HG02798 (cell line): ENCODE data around the gene EEF1AKMT3.

Source experiments
- ATAC-seq: cut with Tn5 transposase; IDR thresholded peaks from one replicate; pipeline ENCODE4 v1.9.1; 2021; ENCODE audit warnings: mild to moderate bottlenecking; ENCODE audit not compliant: unreplicated experiment, poor library complexity

Gene EEF1AKMT3

GRCh38 chr12:57749061-57749460 is 23.4 kb upstream of the EEF1AKMT3 start:
- ATAC-seq: no peak

GRCh38 chr12:57750561-57751431 is 21.6 kb upstream of the EEF1AKMT3 start:
- no peak for ATAC-seq

DNA sequence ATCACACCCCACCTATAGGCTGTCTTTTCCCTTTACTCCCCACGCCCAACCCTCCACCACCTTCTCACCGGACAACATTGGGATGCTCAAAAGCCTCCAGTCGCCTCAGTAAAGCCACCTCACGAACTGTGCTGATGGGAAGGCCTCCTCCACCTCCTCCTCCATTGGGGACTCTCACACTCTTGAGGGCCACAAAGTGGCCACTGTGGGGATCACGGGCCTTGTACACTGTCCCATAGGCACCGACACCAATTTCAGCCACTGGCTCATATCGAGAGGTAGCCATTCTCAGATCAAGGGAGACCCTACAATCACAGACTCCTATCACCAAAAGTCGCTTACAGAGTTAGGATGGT is 21.0 kb upstream of the EEF1AKMT3 start:
- no peak for ATAC-seq

DNA sequence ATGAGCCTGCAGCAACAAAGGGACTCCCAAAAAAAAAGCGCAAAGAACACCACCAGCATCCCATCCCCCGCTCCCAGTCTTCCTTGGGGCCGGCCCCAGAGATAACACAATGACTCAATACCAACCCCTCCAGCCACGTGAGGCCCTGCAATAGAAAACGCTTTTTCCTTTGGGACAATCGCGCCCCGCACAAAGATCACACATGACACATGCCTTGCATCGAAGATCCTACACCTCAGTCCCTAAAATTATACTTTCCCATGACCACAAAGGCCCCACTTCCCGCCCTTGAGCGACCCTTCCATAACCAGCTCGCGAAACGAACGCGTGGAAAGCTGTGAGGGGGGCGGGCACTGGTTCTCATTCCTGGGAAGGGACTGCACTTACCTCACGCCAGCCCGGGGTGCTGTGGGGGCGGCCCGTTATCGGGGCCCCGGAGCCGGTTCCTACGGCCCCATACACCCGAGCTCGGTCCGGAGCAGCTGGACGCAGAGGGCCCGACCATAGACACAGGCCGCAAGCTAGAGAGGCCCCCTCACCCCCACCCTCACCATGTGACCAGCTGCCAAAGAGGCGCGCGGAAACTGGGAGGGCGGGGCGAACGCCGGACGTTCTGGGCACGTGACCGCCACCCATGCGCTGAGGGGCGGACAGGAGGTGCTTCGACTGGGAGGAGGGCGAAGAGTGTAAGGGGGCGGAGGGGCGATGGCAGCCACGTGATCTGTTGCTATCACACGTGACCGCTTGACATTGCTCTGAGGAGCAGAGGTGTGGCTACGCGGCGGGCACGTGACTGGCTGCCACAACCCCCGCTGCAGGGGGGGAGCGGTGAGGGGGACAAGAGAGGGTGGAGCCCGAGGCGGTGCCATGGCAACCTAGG is 20.4 kb upstream of the EEF1AKMT3 start, which contains the start of gene CDK4:
Gene CDK4, minus strand, starts transcription at position 523 of the 880 bp plus-strand sequence. CDS start 593 bp downstream, outside the sequence.
- ATAC-seq: peak; percentile 76

DNA sequence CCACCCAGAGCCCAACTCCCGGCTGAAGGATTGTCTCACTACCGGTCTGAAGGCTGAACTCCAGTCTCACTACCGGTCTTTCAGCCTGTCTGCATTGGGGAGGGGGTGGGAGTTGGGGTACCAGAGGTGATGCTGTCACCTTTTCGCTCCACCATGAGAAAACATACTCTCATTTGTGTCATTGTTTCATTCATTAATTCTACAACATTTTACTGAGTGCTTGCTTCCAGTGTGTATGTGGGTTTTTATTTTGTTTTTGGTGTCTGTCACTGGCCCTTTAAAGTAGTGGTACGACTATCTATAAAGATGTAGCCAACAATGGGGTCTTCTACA is 19.8 kb upstream of the EEF1AKMT3 start:
- ATAC-seq: no peak

DNA sequence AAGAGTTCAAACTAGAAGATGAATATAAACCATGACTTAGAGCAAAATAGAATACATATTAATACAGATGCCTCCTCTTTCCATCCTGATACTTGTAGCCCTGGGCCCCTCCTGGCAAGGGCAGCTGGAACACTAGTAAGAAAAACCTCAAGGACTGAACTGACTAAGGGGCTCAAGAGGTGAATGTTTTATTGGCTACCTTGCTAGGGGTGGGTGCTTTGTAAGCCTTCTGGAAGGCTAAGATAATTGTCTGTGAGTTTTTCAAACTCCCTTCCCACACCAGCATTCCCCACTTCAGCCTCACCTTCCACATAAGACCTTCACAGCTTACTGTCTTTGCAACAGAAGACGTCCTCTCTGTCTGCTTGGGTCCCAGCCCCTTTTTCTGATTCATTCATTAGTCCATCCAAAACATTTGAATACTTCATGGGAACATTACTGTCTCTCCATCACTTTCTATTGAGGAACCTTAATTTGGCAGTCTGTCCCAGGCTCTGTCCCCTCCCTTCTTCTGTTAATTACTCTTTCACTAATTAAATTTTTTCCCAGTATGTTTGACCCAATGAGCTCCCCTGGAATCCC is 18.6 kb upstream of the EEF1AKMT3 start:
- no peak for ATAC-seq

DNA sequence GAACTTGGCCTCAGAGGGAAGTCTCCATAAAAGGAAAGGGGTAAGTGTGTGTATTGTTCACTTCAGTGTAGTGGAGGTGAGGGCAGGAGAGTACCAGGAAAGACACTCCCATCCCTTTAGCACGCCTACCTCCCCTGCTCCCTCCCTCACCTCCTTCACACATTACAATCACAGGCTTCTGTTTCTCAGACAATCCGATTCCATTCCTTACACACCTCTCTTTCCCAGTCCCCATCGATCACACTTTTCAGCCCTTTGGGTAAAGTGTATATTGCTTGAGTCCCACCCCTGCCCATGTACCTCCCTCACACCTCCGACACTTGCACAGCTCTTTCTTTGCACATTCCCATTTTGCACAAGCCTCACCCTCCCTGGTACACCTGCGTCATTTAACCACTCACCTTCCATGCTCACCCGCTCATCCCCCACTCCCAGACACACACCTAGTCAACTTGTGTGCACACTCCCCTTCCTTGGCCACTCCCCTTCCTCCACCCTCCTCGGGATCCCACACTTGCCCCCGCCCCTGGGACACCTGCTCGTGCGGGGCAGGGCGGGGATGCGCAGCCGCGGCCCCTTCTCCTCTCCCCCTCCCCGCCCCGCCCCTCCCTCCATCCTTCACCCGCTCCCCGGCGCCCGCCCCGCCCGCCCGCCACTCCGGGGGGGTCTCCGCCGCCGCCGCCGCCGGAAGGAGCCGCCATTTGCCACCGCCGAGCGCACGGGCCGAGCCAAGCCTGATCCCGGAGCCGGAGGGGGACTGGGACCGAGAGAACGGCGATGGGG is 17.8 kb upstream of the EEF1AKMT3 start, which contains the start of gene MARCHF9:
Gene MARCHF9, plus strand, starts transcription at position 693 of the 783 bp plus-strand sequence. CDS start 426 bp downstream, outside the sequence.
- peak; percentile 40 for ATAC-seq

GRCh38 chr12:57755194-57755453 is 17.3 kb upstream of the EEF1AKMT3 start:
- no peak for ATAC-seq

DNA sequence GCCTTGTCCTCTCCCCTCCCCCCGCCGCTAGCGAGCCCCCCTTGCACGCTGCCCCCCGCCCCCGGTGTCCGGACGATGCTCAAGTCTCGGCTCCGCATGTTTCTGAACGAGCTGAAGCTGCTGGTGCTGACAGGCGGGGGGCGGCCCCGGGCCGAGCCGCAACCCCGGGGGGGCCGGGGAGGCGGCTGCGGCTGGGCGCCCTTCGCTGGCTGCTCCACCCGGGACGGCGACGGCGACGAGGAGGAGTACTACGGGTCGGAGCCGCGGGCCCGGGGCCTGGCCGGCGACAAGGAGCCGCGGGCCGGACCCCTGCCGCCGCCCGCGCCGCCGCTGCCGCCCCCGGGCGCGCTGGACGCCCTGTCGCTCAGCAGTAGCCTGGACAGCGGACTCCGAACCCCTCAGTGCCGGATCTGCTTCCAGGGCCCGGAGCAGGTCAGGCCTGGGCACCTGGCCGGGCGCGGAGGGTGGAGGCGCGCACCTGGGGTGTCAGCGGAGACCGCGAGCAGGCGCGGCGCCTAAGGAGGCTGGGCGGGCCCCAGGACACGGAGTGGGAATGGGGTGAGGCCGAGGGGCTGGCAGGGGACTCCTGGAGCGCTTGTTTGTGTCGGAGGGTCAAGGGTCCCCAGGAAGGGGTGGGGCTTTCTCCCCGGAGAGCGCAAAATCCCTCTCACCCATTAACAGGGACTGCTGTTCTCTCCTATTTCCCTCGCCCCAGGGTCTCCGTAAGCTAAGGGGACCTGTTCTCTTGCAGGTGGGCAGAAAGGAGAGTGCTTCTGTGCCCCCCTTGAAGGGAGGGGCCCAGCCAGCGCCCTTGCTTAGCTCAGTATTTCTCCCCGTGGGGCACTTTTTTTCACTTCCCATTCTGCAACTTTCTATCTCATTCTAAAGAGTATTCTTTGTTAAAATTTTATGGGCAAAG is 16.7 kb upstream of the EEF1AKMT3 start:
- no peak for ATAC-seq

DNA sequence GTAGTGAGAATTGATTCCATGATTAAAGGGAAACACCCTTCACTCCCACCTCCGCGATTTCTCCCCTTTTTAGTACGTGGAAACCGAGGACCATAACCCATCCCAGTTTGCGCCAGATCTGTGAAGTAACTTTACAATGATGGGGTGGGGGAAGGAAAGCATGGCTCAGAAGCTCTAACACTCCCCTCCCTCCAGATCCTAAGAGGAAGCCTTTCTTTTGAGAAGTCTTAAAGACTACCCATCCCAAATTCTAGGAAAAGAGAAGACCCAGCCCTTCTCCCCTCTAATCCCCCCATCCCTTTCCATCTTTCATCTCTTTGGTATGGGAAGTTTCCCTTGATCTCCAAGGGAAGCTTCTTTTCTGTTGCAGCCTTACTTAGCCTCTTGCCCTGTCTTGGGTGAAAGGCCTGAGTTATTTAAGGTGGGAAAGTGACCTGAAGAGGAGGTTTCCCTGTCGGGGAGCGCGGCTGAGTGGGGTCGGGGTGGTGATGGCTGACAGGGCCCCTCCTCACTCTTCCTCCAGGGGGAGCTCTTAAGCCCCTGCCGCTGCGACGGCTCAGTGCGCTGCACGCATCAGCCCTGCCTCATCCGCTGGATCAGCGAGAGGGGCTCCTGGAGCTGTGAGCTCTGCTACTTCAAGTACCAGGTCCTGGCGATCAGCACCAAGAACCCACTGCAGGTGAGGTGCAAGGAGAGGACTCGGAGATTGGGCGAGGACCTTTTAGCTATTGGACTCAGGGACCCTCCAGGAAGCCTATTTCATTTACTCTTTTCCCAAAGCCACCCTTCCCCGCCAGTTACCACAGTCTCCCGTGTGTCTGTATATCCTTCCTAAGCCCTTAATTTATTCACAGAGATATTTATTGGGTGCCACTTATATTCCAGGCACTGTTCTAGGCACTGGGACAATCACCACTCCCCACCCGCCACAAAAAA is 15.7 kb upstream of the EEF1AKMT3 start:
- ATAC-seq: peak; percentile 19

GRCh38 chr12:57757771-57758170 is 14.6 kb upstream of the EEF1AKMT3 start:
- ATAC-seq: no peak

DNA sequence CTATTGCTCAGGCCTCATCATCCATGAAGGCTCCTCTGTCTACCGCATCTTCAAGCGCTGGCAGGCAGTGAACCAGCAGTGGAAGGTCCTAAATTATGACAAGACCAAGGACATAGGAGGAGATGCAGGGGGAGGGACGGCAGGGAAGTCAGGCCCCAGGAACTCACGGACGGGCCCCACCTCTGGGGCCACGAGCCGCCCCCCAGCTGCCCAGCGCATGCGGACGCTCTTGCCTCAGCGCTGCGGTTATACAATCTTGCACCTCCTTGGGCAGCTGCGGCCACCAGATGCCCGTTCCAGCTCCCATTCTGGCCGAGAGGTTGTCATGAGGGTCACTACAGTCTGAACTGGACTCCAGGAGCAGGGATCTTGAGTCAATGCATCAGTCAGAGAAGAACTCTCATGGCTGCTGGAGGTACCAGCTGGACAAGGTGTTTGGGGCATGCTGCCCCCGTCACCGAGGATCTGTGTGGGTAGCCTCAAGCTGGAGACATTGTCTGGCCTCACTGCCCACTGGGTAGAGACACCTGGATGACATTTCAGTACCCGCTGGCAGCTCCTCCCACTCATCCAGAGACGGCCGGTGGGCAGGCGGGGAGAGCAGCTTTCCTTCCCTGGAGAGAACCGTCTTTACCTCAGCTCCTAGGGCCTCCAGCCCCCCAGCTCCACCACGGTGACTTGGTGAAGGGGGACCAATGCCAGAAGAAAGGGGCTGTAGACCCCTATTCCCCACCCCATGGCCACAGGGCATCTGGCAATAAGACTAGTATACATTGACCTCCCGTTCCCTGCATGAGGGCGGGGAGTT is 13.7 kb upstream of the EEF1AKMT3 start:
- no peak for ATAC-seq

DNA sequence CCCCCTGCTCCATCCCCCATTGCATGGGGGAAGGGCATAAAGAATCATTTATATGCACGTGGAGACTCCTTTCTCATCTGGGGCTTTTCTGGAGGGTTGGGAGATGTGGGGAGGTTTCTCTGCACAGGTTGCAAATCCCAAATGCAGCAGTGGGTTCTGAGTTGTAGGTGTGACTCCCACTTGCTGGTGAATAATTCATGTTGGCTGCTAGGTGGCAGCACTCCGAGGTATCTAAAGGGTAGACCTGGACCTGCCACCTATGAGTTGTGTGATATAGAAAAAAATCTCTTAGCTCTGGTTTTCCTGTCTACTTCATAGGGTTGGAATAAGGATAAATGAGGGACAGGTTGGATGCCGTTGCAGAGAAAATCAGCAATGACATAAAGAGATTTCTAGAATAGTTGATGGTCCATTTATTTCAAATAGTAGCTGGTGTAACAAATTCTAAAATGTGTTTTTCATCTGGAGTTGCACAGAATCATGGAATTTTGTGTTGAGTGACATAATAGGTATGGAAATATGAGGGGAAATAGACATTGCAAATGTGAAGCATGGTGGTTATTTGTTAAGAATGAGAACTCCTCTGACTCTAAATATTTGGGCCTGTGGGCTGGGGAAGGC is 12.9 kb upstream of the EEF1AKMT3 start:
- ATAC-seq: no peak

- no peak for ATAC-seq
Measured at GRCh38 chr12:57760347-57760982, 11.9 kb upstream of the EEF1AKMT3 start.

DNA sequence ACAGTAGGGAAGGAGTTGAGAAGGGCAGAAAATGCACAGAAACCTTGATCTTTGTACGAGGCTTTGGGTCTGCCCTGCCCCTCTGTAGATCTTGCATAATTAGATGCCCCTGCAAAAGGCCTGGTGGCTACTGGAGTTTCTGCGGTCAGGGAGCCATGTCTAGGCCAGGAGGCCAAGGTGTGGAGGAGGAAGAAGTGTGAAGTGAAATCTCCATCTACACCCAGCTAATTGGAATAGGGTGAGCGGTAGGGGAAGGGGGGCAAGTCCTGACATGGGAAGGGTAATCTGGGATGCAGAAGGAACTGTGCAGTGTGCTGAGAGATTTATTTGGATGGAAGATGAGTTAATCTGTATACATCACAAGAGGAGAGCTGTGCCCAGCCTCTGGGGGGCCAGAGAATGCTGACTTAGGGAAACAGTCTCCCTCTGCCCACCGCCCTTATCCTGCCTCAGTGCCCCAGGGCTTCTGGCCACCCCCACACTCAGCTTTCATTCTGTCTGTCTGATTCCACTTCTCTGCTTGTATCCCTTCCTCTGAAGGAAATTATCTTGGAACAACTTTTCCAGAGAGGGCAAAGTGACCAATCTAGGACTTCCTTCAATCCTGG is 10.9 kb upstream of the EEF1AKMT3 start:
- ATAC-seq: no peak

GRCh38 chr12:57762463-57762862 is 10.0 kb upstream of the EEF1AKMT3 start:
- no peak for ATAC-seq
